IPS-15b (cell line): ENCODE measurements around the gene ZSWIM5.
"Not testable (repeated sequence)": the region's sequence is repeated elsewhere in the genome, so short reads cannot be mapped to it uniquely, and the experiment has no call there.

Experiments
- H3K27me3 ChIP-seq: one replicate; pipeline ENCODE4 v1.6.1; 2013; ENCODE audit warnings: low read length; ENCODE audit not compliant: control insufficient read depth, insufficient read depth
- H3K36me3 ChIP-seq: one replicate; pipeline ENCODE4 v1.6.1; 2013; ENCODE audit warnings: low read length; ENCODE audit not compliant: control insufficient read depth, insufficient read depth
- H3K4me1 ChIP-seq: one replicate; pipeline ENCODE4 v1.6.1; 2013; ENCODE audit warnings: mild to moderate bottlenecking, low read length; ENCODE audit not compliant: control insufficient read depth, insufficient read depth
- H3K4me3 ChIP-seq: one replicate; pipeline ENCODE4 v1.5.1; 2013; ENCODE audit warnings: low read depth, low read length
- H3K9ac ChIP-seq: one replicate; pipeline ENCODE4 v1.6.1; 2013; ENCODE audit warnings: low read depth, mild to moderate bottlenecking, low read length
- H3K9me3 ChIP-seq: one replicate; pipeline ENCODE4 v1.6.1; 2013; ENCODE audit warnings: mild to moderate bottlenecking, low read length; ENCODE audit not compliant: control insufficient read depth, insufficient read depth

ZSWIM5 gene

DNA sequence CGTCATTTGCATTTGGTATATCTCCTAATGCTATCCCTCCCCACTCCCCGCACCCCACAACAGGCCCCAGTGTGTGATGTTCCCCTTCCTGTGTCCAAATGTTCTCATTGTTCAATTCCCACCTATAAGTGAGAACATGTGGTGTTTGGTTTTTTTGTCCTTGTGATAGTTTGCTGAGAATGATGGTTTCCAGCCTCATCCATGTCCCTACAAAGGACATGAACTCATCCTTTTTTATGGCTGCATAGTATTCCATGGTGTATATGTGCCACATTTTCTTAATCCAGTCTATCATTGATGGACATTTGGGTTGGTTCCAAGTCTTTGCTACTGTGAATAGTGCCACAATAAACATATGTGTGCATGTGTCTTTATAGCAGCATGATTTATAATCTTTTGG lies 73.7 kb downstream of the ZSWIM5 start:
- not testable (repeated sequence) for H3K36me3 ChIP-seq, H3K4me3 ChIP-seq, H3K9ac ChIP-seq, H3K4me1 ChIP-seq, H3K27me3 ChIP-seq, H3K9me3 ChIP-seq

DNA sequence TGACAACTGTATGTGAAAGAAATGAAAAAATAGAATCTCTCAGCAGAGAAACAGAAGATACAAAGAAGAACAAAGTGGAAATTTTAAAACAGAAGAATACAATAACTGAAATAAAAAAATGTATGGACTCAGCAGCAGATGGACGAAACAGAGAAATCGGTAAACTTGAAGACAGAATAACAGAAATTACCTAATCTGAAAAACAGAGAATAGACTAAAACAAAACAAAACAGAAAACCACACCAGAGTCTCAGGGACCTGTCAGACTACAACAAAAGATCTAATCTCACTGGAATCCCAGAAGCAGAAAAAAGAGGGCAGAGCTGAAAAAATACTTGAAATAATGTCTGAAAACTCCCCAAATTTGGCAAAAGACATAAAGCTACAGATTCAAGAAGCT lies 83.0 kb downstream of the ZSWIM5 start:
- Histone ChIP-seq H3K9me3 (no peaks in the 10 kb centered on the region), H3K9ac (no peak overlapping the region), H3K27me3 (no peaks in the 10 kb centered on the region), H3K4me3 (no peak overlapping the region), H3K4me1 (no peaks in the 10 kb centered on the region), H3K36me3 (no peaks in the 10 kb centered on the region)

DNA sequence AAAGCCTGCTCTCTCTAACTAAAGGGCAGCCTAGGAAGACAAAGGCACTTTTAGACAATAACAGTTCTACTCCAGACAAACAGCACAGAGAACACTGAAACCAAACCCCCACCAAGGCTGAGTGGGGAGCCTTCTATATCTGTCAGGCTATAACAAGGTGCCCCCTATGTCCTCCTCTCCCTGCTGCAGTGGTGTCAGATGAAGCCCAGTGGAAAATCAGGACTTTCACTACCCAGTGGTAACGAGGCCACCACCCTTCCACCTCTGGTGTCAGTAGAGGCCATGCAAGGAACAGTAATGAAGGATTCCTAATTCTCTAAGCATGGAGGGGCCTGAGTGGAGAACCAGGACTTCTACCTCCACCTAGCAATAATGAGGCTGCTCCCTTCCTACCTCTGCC lies 83.7 kb downstream of the ZSWIM5 start:
- H3K9ac ChIP-seq = no peak overlapping the region
- H3K4me3 ChIP-seq = no peak overlapping the region
- no peaks in the 10 kb centered on the region for H3K36me3 ChIP-seq
- H3K9me3 ChIP-seq = no peaks in the 10 kb centered on the region
- no peaks in the 10 kb centered on the region for H3K27me3 ChIP-seq
- H3K4me1 ChIP-seq = no peaks in the 10 kb centered on the region

DNA sequence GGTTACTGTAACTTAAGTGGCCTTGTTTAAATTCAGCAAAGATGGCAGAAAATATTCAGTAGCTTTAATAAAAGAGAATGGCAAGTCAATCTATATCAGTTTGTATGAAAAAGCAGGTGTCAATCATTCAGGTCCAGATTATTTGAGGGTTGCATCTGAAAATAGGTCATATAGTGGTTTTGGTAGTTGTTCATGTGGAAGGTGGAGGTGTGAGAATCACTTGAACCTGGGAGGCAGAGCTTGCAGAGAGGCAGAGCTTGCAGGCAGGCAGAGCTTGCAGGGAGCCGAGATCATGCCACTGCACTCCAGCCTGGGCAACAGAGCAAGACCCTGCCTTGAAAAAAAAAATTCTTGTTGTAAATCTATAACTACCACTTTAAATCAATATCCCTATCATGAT lies 88.6 kb downstream of the ZSWIM5 start:
- H3K27me3 ChIP-seq = no peaks in the 10 kb centered on the region
- H3K4me1 ChIP-seq = no peaks in the 10 kb centered on the region
- no peaks in the 10 kb centered on the region for H3K36me3 ChIP-seq
- no peak overlapping the region for H3K9ac ChIP-seq
- H3K4me3 ChIP-seq = no peak overlapping the region
- no peaks in the 10 kb centered on the region for H3K9me3 ChIP-seq

DNA sequence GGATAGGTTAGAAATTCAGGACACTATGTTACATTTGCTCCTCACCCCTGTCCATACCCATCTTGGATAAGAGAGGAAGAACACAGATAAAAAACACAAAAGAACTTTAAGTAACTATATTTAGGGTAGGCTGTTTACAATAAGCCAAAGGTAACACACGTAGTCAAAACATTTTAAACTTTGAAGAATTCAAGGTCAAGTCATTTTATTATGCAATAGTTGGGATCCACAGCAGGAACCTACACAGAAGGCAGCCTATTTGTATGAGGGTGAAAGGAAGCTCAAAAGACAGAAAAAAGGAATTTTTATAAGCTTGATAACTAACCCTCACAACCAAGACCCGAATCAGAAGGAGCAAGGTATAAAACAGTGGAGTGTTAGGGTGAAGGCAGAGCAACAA lies 89.6 kb downstream of the ZSWIM5 start:
- no peaks in the 10 kb centered on the region for H3K9me3 ChIP-seq
- no peak overlapping the region for H3K9ac ChIP-seq
- H3K27me3 ChIP-seq = no peaks in the 10 kb centered on the region
- H3K4me1 ChIP-seq = no peaks in the 10 kb centered on the region
- no peaks in the 10 kb centered on the region for H3K36me3 ChIP-seq
- H3K4me3 ChIP-seq = no peak overlapping the region

DNA sequence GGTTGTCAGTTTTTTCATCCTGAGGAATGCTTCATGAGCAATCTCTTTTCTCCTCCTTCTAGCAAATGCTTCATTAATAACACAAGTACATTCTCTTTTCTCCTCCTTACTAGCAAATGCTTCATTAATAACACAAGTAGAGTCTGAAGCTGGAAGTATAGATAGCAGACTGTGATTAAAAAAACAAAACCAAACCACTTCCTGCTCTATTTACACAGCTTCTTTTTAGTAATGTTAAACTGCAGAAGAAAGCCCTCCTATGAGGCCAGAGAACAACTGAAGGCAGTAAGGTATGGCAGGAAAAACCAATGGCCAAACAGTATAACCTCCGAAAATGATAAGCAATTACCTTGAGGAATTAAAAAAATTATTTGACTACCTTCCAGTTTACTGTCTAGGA lies 90.1 kb downstream of the ZSWIM5 start:
- no peak overlapping the region for H3K4me3 ChIP-seq
- no peaks in the 10 kb centered on the region for H3K27me3 ChIP-seq
- H3K4me1 ChIP-seq = no peaks in the 10 kb centered on the region
- H3K36me3 ChIP-seq = no peaks in the 10 kb centered on the region
- no peak overlapping the region for H3K9ac ChIP-seq
- H3K9me3 ChIP-seq = peaks cover 3% of the 10 kb centered on the region

DNA sequence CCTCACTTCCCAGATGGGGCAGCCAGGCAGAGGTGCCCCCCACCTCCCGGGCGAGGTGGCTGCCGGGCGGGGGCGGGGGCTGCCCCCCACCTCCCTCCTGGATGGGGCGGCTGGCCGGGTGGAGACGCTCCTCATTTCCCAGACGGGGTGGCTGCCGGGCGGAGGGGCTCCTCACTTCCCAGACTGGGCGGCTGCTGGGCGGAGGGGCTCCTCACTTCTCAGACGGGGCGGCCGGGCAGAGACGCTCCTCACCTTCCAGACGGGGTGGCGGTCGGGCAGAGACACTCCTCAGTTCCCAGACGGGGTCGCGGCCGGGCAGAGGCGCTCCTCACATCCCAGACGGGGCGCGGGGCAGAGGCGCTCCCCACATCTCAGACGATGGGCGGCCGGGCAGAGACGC lies 91.2 kb downstream of the ZSWIM5 start:
- not testable (repeated sequence) for H3K9me3 ChIP-seq

DNA sequence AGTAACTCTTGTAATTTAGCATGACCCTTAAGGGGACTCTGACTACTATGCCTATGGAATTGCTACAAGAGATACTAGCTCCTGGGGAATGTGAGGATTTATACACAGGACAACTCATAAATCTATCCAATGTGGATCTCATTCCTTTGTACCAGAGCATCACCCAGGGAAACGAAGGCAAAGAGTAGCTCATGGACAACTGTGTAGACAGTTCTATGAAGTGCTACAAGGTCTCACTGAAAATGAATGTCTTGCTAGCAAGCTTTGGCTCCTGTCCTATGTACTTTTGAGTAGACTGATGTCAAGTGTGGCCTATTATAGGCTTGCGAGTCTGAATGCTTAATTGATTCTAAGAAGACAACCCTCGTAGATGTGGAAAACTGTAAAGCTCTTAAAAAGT lies 93.7 kb downstream of the ZSWIM5 start:
- no peak overlapping the region for H3K4me3 ChIP-seq
- no peaks in the 10 kb centered on the region for H3K36me3 ChIP-seq
- H3K27me3 ChIP-seq = no peaks in the 10 kb centered on the region
- H3K4me1 ChIP-seq = no peaks in the 10 kb centered on the region
- no peak overlapping the region for H3K9ac ChIP-seq
- H3K9me3 ChIP-seq = peaks cover 5% of the 10 kb centered on the region

More for the DNA sequence above, 91.2 kb downstream of the ZSWIM5 start:
- not testable (repeated sequence) for H3K27me3 ChIP-seq, H3K4me3 ChIP-seq, H3K36me3 ChIP-seq, H3K9ac ChIP-seq, H3K4me1 ChIP-seq

DNA sequence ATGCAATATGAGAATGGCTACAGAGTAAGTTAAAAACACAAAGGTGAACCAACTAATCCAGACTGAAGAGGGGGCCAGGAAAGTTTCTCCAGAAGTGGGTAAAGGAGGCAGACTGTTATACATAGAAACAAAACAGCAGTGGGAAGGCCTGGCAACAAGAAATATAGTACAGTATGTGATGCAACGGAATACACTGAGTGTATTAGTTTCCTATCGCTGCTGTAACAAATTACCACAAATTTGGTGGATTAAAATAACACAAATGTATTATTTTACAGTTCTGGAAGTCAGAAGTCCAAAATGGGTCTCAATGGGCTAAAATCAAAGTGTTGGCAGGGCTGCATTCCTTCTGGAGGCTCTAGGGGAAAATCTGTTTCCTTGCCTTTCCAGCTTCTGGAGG lies 95.2 kb downstream of the ZSWIM5 start:
- H3K4me1 ChIP-seq = no peaks in the 10 kb centered on the region
- H3K9me3 ChIP-seq = peaks cover 6% of the 10 kb centered on the region
- no peak overlapping the region for H3K9ac ChIP-seq

DNA sequence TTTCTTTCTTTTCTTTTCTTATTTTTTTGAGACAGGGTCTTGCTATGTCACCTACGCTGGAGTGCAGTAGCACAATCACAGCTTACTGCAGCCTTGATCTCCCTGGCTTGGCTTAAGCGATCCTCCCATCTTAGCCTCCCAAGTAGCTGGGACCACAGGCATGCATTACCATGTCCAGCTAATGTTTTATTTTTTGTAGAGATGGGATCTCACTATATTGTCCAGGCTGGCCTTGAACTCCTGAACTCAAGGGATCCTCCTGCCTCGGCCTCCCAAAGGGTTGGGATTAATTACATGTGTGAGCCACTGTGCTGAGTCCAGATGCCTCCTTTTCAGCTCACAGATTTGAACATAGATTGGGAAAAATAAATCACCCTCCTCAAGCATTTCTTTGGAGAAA lies 98.6 kb downstream of the ZSWIM5 start:
- Histone ChIP-seq H3K36me3 (no peaks in the 10 kb centered on the region), H3K4me1 (no peaks in the 10 kb centered on the region), H3K27me3 (no peaks in the 10 kb centered on the region), H3K4me3 (no peak overlapping the region), H3K9me3 (peaks cover 6% of the 10 kb centered on the region), H3K9ac (no peak overlapping the region)

More for the DNA sequence above, 95.2 kb downstream of the ZSWIM5 start:
- Histone ChIP-seq H3K4me3 (no peak overlapping the region), H3K36me3 (no peaks in the 10 kb centered on the region), H3K27me3 (no peaks in the 10 kb centered on the region)

DNA sequence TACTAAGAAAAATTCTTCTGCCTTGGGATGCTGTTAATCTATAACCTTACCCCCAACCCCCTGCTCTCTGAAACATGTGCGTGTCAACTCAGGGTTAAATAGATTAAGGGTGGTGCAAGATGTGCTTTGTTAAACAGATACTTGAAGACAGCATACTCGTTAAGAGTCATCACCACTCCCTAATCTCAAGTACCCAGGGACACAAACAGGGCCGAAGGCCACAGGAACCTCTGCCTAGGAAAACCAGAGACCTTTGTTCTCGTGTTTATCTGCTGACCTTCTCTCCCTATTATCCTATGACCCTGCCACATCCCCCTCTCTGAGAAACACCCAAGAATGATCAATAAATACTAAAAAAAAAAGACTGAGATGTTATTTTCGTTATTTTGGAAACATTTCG lies 99.5 kb downstream of the ZSWIM5 start:
- H3K9me3 ChIP-seq, H3K36me3 ChIP-seq, H3K27me3 ChIP-seq, H3K4me3 ChIP-seq, H3K9ac ChIP-seq, H3K4me1 ChIP-seq: not testable (repeated sequence)

DNA sequence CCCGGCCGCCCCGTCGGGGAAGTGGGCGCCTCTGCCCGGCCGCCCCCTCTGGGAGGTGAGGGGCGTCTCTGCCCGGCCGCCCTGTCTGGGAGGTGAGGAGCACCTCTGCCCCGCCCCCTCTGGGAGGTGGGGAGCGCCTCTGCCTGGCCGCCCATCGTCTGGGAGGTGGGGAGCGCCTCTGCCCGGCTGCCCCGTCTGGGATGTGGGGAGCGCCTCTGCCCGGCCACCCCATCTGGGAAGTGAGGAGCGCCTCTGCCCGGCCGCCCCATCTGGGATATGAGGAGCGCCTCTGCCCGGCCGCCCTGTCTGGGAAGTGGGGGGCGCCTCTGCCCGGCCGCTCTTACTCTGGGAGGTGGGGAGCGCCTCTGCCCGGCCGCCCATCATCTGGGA lies 100.3 kb downstream of the ZSWIM5 start:
- not testable (repeated sequence) for H3K4me1 ChIP-seq, H3K36me3 ChIP-seq, H3K9me3 ChIP-seq, H3K9ac ChIP-seq, H3K27me3 ChIP-seq, H3K4me3 ChIP-seq
